NCI-H1930 (cell line): ENCODE results near the gene SGSM1.

ENCODE experiments used
- DNase-seq, 2 experiments: peaks; one replicate each; lab custom pipeline; 2025; lab: John Stamatoyannopoulos, UW

The SGSM1 gene

DNA sequence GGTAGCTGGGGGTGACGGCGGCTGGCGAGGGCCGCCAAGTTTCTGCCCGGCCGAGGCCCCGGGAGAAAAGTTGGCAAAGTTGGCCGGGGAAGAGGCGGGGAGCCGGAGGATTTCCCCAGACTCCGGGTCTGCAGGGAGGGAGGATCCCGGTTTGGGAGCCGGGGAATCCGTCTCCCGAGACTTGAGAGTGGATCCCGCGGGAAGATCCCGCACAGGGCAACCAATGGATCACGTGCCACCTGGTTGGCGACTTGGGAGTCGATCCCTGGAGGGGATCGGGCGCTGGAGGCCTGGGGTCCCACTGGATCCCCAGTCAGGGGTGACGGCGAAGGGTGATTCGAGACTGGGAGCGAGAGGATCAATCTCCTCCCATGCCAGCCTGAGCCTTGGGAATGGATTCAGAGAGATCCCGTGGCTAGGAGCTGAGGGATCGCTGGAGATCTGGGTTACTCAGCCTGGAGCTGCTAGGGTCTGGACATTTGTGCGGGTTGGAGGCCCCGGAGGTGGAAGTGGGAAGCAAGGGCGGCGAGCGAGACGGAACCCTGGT, 146.9 kb downstream of the SGSM1 start:
- no peak for DNase-seq

DNA sequence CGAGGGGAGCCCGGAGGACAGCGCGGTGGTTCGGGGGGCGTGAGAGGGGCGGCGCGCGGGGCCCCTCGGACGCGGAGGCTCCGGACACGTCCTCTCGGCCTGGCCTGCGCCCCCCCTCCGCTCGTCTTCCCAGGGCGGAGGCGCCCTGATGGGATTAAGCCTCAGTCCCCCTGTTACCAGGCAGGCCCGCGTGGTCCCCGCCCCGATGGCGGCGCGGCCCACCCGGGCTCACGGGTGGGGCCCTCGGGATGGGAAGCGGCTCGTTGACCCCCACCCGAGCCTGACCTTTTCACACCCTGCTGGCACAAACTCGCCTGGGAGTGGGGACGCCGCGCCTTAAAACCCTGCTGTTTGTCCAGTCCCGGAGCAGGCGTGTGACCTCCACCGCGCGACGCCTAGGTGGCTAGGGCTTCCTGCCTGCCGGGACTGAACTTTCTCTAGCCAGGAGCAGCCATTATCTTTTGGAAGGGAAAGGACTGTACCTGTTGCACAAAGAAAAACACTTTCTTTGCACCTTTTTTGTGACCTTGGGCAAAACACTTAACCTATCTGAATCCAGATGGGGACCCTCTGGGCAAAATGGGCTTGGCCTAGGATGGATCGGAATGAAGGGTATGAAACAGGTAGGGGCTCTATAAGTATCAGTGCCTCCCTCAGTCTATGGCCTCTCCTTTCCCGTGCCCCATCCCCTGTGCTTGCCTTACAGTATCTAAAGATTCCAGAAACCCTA, 147.5 kb downstream of the SGSM1 start:
- no peak for DNase-seq

DNA sequence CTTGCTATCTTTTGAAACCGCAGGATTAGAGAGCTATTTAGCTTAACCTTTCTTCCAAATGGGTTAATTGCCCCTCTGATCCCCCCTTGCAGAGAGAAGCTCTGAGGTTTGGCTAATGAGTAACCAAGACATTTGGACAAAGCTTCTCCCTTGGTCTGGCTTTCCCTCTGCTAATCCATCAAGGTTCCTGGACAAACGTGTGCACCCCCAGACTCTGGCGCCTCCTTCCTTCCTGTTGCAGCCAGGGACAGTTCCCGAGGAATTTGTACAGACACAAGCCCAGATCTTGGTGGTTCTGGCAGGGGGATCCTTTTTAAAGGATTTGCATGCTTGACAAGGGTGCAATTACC, 148.1 kb downstream of the SGSM1 start:
- DNase-seq: no peak

DNA sequence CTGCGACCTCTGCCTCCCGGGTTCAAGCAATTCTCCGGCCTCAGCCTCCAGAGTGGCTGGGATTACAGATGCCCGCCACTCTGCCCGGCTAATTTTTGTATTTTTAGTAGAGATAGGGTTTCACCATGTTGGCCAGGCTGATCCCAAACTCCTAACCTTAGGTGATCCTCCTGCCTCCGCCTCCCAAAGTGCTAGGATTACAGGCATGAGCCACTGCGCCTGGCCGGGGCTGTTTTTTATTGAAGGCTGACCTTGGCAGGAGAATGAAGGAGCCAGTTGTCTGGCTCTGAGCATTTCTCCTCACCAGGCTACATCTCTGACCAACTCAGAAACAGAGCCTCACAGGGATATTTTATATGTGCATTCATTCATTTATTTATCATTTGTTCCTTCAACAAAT, 148.8 kb downstream of the SGSM1 start:
- no peak for DNase-seq

DNA sequence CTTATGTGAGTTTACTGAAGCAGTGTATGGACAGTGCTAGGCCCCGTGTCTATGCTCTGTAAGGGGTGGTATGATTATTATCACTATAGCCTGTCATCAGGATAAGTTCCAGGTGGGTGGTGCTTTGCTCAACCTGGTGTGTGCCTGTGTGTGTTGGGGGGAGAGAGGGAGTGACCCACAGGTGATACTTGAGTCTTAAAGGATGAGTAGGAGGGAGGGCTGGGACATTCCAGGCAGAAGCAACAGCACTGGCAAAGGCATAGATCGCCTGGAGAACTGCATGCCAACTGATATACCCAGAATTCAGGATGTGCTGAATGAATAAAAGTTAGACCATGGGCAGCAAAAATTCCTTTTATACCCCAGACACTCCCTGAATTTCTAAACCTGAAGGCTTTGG, 151.0 kb downstream of the SGSM1 start:
- DNase-seq: no peak

DNA sequence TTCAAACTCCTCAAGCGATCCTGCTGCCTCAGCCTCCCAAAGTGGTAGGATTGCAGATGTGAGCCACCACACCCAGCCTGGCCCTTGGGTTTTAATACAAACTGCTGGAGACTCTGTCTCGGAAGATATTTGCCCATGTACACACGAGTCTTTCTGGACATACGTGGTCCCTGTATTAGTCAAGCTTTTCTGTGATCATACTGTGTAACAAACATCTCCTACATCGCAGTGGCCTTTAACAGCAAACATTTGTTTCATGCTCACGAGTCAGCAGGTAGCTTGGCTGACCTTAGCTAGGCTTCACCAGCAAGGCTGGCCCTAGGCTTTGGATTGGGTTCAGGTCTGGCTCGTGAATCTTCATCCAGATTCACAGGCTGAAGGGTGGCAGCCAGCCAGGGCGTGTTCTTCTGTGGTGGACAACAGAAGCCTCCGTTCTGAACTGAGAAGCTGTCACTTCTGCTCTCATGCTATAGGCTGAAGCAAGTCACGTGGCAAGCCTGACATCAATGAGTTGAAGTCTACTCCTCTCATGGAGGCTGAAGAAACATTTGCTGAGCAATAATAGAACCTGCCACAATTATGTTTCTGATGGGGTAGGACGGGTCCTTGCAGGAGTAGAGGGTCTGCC, 155.3 kb downstream of the SGSM1 start:
- no peak for DNase-seq

DNA sequence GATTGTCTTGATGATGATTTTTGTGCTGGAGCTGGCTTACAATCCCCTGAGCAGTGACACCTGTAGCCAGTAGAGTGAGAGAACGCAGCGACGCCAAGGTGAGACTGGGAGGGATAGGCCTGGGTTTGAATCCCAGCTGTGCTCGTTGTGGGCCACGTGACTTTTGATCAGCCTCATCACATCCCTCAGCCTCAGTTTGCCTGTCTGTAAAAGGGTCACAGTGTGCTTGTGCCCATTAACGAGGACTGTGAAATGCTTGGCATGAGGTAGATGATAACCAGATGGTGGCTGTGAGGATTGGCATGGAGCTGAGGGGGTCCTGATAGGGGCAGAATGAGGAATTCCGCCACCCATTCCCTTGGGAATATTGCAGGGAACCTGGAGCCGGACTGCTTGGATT, 156.1 kb downstream of the SGSM1 start:
- DNase-seq: no peak

DNA sequence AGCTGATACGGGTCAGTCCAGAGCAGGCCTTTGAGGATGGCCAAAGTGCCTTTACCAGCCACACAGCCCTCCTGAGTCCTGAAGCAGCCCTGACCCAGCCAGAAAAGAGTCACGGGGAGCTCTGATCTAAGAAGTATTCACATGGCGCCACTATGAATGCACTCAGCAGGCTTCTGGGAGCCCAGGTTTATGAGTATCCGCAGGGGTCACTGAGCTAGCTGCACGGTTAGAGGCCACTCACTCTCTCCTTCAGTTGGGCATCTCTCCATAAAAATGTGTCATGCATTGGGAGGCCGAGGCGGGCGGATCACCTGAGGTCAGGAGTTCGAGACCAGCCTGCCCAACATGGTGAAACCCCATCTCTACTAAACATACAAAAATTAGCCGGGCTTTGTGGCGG, 156.8 kb downstream of the SGSM1 start:
- no peak for DNase-seq

DNA sequence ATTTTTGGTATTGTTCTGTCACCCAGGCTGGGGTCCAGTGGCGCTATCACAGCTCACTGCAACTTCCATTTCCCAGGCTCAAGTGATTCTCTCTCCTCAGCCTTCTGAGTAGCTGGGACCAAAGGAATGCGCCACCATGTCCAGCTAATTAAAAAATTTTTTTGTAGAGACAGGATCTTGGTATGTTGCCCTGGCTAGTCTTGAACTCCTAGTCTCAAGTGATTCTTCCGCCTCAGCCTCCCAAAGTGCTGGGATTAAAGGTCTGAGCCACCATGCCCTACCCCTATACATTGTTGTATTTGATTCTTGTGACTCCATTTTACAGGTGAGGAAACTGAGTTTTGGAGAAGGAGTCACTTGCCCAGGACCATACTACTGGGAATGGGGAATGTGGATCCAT, 158.4 kb downstream of the SGSM1 start:
- no peak for DNase-seq

DNA sequence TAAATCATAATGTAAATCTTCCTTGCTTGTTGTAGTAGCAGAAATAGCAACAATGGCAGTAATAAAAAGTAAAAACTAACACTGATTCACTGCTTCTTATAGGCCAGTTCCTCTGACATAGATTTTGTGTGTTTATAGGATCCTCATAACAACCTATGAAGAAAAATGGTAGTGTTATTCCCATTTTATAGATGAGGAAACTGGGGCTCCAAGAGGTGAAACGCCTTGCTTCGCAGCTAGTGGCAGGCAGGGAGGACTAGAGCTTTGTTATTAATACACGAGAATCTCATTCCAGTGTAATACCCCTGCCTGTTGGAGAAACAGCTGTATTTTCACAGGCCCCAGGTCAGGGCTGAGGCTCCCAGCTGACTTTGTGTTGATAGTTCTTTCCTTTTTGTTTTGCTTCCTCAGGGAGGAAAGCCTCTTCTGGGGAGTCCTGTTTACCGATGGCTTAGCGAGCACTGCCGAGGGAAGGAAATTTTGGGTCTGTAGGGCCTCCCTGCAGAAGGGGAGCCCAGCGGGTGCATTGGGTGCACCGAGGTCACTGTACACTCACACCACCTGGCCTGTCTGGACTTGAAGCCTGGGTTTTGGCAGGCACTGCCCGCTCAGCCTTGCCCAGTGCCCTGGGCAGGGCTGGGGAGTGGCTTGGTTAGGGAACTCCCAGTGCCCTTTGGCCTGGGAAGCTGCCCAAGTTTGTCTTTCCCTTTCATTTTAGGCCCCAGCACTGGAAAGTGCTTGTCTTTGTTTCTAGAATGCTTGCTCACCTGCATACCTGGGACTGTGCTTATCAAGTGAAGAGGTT, 160.0 kb downstream of the SGSM1 start:
- DNase-seq: no peak

DNA sequence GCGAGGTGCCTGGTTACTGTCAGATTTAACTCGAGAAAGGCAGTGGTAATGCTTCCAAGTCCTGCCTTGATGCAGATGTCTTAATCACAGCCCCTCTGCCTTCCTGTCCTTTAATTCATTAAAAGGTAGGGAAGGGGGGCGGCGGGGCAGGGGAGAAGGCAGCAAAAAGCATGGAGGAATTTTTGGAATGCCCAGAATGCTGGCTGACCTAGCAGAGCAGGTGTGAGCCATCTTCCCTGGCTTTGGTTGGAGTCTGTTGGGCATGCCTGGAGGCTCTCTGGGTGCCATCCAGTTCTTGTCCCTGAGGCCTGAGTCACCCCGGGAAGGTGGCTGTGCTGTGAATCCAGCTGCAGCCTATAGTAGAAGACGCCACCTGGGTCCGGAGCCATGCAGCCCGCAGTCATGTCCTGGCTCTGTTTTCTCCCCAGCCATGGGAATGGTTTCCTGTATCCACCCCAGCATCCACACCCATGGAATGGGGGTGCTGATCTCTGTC, 162.1 kb downstream of the SGSM1 start:
- no peak for DNase-seq

DNA sequence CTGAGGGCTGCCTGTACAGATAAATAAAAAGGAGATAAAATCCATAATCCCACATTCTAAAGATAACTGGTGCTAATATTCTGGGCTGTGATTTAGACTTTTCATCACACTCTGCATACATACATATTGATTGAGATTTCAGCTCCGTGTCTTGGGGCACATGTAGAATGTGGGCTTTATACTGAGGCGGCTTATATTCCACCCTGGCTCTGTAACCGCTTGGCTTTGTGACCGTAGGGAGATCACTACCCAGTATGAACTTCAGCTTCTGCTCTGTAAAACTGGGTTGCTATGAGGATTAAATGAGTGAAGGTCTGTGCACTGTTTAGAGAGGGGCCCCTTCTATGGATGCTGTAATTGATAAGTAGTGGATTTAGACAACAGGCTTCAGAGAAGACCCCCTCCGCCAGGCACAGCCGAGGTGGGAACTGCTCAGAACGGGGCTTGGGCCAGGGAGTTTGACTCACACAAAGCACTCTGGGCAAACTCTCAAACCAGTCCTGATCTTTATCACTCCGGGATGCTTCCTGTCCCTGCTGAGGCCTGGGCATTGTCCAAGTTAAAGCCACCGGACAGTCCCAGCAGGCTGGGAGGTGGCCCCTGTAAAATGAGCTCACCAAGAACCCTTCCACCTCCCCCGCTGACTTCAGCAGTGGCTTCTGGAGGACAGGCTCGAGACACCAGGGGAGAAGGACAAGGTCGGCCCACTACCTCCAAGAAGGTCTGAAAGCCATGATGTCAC, 163.7 kb downstream of the SGSM1 start:
- DNase-seq: no peak

DNA sequence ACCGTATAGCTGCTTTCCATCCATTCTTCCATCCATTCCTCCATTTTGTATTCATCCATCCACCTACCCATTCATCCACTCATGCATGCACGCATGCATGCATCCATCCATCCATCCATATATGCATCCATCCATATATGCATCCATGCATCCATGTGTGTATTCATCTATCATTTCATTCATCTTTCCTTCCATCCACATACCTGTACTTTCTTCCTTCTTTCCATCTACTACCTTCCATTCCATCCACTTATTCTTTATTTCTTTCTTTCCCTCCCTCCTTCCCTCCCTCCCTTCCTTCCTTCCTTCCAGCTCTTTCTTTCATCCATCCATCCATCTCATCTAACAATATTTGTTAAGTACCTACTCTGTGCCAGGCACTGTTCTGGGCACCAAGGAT, 166.4 kb downstream of the SGSM1 start:
- DNase-seq: no peak

DNA sequence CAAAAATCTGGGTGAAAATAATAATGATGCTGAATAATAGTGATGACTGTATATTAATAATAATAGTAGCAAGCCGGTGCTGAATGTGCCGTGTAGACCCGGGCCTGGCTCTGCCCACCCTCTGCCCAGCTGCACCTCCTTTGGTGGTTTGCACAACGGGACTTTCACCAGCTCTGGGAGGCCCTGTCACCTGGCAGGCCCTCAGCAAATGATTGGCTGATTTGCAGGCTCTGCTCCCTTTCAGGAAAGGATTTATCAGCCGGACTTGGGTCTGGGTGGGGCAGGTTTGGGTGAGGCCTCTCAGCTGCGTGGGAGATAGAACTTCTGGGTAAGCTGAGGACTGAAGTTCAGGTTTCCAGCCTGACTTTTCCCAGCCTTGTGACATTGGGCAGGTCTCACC, 167.9 kb downstream of the SGSM1 start:
- no peak for DNase-seq

DNA sequence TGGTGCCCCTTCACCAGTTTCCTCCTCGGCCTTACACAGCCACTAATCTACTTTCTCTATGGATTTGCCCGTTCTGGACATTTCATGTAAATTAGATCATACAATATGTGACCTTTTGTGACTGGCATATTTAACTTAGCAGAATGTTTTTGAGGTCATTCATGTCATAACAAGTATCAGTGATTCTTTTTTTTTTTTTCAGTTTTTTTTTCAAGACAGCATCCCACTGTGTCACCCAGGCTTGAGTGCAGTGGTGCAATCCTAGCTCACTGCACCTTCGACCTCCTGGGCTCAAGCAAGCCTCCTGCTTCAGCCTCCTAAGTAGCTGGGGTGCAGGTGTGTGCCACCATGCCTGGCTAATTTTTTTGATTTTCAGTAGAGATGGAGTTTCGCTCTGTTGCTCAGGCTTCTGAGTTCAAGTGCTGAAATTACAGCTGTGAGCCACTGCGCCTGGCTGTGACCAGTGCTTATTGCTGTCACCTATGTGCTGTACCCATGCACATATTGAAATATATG, 169.2 kb downstream of the SGSM1 start:
- DNase-seq: no peak

DNA sequence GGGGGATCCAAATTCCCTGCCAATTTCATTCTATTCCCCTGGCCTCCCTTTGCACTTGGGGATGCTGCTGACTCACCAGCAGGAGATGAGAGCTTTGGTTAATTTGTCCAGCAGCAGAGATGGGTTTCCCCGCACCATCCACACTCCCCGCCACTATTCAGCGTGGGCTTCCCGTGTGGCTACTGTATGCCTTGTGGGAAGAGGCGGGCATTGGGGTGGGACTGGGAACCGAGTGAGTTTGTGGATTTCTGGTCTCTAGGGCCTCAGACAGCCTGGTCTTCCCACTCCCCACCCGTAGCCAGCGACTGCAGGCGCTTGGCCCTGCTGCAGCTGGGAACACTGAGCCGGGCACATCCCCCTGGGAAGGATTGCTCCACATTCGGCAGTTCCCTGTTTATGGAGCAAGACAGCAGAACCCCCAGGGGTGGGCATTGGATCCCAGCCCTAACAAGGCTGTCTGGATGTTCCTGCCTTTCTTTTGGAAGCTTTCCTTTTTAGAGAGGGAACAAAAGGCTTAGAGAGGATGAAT, 169.9 kb downstream of the SGSM1 start:
- no peak for DNase-seq

DNA sequence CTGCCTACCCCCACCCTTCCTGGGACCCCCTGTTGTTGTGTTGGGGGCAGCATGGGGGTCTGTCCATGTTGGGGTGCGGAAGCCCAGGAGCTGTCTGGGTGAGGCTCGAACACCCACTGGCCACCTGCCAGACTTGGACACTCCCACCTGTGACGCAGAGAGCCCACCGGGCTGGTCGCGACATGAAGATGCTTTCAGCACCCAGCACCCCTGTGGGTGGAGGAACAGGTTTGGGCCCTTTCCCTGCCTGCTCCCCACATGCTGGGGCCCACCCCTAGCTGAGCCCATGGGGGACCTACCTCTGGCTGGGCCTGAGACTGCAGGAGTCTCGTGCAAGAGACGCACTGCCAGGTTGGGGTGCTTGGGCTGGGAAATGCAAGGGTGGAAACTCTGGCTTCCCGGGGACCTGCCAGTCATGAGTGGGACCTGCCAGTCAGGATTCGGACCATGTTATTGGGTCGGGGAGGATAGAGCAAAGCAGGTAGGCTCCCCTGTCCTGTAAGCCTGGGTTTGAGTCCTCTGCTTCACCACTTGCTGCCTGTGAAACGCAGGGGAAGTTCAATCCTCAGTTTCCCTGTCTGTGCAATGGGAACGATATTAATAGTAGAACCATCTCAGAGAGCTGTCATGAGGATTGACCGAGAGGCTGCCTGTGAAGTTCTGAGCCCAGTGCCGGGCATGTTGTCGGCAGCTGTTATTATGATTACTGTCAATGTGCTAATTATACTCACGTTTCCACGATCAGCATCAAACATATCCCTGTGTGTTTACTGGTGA, 170.6 kb downstream of the SGSM1 start:
- no peak for DNase-seq
